Right renal pelvis (tissue), 4 donors: ENCODE measurements around the gene PNP. TPM values are rescaled to one million over a fixed set of nuclear protein-coding genes. Genes with fewer than 3 reads are reported as not detected.
A peak's percentile ranks its signal among the peaks of the same experiment; 100 is the strongest.
"Not testable (repeated sequence)": the region's sequence is repeated elsewhere in the genome, so short reads cannot be mapped to it uniquely, and the experiment has no call there.

ENCODE experiments used
- DNase-seq, 4 donors: peaks; one replicate each; pipeline ENCODE4 v3.0.0-alpha.2; 2013; ENCODE audit warnings: low read depth in 4 of 4, low spot score in 3 of 4, missing footprints in 1 of 4
- polyA plus RNA-seq, 4 donors: library from polyadenylated mRNA; unstranded; fragments of 120-200 nt; gene quantifications; one replicate each; pipeline ENCODE4 v1.2.1, GENCODE V29; 2013; ENCODE audit not compliant: insufficient read length in 4 of 4

PNP gene
- polyA plus RNA-seq, 4 donors: 58.0 to 95.0 (median 65.5) TPM

DNA sequence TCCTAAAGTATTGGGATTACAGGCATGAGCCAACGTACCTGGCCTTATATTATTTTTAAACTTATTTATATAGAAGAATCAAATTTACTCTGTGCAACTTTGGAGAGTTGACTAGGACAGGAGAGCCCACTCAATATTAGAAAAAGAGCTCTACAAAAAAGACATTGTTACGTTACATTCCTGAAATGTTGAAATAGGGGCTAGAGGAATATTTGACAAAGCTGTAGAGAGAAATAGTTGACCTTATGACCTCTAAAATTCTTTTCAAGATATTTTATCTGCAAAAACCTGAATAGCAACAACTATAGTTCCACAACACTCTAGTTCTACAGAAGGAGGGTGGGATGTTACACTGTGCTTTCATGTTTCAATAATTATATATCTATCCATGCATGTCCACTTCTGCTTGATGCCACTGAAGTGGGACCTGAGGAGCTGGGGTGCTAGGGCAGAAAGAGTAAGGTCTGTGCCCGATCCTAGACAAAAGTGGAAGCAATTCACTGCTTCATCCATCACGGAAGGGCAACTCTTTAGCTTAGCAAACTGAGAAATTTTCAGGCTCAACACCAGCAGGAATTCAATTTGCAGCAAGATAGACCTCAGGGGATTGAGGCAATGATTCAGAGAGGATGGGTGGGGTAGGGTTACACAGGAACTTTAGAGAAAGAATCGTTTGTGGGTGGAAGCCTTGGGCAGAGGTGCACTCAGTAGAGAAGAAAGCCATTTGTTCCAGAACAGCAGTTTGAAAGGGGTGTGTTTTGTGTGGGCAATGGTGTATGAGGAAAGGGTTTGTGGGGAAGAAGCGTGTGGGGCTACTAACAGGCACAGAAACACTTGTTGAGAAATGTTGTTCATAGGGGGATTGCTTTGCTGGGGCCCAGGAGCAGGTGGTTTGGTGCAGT is 20.1 kb downstream of the PNP start:
- peak in 1 of 4 donors; percentile 14 for DNase-seq

DNA sequence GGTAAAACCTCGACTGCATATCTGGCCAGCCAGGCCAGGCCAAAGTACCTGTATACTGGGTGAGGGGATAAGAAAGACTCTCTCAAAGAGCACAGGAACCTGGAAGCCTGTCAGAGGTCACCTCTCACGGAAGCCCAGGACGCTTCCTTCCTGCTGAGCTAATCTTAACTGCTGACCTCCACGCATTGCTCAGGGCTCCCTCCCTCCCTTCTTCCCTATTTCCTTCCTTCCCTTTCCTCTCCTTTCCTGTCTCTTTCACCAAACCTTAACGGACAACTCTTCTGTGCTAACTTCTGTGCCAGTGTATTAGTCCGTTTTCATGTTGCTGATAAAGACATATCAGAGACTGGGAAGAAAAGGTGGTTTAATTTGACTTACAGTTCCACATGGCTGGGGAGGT is 21.4 kb downstream of the PNP start:
- no peak for DNase-seq

DNA sequence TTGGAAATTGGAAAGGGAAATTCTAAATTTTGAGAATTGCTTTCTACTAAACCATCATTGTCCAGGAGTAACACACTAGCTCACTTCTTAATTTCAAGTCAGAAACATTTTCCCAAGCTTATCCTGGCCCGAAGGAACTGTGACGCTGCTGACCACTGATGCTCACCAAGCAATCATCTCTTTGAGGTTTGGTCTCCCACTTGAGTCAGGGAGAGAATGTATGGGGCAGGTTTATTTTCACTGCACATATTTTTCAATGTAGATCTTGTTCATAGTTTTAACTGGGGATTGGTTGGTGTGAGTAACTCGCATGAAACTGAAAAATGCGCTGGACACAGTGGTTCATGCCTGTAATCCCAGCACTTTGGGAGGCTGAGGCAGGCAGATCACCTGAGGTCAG is 23.3 kb downstream of the PNP start:
- no peak for DNase-seq

DNA sequence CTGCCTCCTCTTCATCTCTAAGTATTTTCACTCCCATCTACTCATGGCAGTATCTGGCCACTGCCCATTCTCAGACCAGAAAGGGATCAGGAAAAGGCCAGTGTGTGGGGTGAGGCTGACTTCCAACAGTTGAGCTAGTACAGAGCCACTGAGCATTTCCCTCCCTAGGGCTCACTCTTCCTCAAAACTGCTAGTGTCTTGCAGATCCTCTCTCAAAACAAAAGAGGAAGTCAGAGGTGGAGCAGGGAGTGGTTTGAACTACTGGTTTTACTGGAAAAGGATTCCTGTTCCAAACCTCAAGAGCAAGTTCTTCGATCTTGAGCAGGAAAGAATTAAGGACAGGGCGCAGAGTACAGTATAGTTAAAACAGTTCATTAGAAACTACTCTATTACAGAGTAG is 24.4 kb downstream of the PNP start:
- no peak for DNase-seq

DNA sequence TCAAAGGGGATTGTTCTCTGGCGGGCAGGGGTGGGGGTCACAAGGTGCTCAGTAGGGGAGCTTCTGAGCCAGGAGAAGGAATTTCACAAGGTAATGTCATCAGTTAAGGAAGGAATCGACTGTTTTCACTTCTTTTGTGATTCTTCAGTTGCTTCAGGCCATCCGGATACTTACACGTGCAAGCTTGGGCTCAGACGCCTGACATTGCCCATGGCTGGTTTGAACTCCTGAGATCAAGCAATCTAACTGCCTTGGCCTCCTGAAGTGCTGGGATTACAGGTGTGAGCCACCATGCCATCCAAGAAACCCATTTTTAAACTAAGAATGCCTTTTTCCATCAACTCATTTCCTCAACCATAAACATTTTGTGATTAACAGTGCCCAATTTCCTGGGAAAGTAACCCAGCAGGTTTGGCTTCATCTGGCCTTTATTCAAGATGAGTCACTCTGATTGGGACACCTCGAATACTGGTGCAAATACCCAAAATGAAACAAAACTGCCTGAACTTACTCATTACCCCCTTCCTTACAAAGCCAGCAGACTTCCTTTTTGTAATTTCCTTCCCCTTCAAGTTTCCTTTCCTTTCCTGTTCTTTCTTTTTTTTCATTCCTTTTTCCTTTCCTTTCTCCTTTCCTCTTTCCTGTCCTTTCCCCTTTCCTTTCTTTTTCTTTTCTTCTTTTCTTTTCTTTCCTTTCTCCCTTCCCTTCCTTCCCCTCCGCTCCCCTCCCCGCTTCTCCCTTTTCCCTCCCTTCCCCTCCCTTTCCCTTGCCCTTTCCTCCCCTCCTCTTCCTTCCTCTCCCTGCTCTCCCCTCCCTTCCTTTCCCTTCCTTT is 25.9 kb downstream of the PNP start:
- DNase-seq: no peak

DNA sequence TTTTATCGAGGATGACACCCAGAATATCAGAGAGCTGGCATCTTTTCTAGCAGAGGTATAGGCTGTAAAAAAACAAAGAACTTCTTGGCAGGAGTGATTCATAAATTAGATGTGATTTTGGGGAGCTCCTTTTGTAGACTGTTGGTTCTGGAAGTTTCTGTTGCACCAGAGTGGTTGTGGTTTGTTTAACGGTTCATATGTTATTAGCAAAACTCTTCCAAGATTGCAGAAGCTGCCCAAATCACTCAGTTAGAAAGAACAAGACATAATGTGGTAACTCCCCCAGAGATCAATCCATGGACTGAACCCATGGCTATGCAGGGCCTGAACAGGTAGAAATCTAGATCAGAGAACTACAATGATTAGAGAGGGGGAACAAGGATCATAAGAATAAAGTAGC is 29.4 kb downstream of the PNP start:
- no peak for DNase-seq

DNA sequence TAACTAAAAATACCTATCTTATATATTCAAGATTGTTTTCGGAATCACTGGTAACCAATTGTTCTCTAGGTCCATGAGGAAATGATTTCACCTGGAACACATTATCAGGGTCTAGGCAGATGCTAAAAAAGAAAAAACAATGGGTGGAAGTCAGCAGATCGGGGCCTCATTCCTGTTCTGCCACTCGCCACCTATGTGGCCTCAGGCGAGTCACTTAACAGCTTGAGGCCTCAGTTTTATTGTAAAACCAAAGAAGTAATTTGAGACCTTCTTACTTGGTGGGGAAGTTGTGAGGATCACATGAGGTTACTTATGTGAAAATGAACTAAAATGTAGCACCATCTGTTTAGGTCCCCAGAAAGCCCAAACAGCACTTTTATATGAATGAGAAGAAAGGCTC is 29.9 kb downstream of the PNP start:
- no peak for DNase-seq

DNA sequence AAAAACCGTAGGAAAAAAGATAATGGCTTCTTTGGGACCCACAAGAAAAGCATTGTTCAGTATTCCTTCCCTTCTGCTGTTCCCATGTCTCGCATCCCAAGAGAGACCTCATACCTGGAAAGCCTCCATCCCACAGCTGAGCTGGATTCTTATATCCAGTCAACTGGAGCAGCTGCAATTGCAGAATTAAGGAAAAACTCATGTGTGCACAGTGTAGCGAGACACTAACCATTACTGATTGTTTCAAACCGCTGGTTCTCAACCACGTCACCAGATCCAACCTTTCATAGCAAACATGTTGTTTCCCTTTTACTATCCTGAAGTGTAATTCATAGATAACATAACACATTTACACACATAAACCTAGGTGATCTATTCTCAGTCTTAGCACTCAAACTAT is 30.7 kb downstream of the PNP start:
- DNase-seq: no peak

DNA sequence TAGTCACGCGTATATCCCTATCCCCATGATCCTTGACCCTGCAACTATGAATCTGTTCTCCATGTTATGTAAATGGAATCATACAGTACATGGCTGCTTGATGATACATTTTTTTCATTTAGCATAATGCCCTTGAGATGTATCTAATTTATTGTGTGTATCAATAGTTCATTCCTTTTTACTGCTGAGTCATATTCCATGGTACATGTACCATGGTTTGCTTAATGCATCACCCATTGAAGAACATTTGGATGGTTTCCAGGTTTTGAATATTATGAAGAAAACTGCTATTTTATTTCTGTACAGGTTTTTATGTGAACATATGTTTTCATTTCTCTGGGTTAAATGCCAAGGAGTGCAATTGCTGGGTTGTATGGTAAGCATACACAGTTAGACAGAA is 32.1 kb downstream of the PNP start:
- DNase-seq: no peak

DNA sequence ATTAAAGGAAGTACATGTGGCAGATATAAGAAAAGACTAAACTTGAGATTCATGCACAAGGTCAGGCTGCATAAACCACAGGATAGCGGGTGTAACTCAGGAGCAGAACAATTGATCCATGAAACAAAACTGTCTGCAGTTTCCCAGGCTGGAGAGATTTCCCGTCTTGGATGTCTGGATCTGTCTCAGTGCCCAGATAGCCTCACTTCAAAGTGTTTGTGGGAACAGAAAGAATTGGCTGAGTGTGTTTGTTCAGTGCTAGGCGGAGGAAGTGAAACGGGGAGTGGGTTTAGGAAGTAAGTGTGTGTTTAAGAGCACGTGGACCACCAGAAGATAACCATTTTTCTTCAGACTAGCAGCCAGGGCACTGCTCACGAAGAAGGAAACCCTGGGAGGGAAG is 34.7 kb downstream of the PNP start:
- no peak for DNase-seq

DNA sequence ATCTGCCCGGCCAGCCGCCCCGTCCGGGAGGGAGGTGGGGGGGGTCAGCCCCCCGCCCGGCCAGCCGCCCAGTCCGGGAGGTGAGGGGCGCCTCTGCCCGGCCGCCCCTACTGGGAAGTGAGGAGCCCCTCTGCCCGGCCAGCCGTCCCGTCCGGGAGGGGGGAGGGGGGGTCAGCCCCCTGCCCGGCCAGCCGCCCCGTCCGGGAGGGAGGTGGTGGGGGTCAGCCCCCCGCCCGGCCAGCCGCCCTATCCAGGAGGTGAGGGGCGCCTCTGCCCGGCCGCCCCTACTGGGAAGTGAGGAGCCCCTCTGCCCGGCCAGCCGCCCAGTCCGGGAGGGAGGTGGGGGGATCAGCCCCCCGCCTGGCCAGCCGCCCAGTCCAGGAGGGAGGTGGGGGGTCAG is 37.1 kb downstream of the PNP start:
- DNase-seq: not testable (repeated sequence)

DNA sequence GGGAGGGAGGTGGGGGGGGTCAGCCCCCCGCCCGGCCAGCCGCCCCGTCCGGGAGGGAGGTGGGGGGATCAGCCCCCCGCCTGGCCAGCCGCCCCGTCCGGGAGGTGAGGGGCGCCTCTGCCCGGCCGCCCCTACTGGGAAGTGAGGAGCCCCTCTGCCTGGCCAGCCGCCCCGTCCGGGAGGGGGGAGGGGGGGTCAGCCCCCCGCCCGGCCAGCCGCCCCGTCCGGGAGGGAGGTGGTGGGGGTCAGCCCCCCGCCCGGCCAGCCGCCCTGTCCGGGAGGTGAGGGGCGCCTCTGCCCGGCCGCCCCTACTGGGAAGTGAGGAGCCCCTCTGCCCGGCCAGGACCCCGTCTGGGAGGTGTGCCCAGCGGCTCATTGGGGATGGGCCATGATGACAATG is 37.5 kb downstream of the PNP start:
- DNase-seq: not testable (repeated sequence)

DNA sequence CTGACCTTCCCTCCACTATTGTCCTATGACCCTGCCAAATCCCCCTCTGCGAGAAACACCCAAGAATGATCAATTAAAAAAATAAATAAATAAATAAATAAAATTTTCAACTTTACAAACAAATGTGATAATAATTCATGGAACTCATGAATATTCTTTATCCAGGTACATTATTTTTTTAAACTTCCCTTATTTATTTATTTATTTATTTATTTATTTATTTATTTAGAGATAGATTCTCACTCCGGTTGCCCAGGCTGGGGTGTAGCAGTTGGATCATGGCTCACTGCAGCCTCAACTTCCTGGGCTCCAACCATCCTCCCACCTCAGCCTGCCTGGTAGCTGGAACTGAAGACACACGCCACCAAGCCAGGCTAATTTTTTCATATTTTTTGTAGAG is 38.3 kb downstream of the PNP start:
- not testable (repeated sequence) for DNase-seq

DNA sequence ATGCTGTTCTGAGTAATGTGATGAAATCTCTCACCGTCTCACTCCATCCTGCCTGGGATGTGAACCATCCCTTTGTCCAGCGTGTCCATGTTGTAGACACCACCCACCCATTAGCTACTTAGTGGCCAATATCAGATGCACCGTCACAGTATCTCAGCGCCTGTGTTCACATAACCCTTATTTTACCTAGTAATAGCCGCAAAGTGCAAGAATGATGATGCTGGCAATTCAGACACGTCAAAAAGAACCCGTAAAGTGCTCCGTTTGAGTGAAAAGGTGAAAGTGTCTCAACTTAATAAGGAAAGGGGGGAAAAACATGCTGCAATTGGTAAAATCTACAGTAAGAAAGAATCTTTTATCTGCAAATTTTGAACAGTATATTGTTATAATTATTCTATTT is 39.2 kb downstream of the PNP start:
- no peak for DNase-seq

DNA sequence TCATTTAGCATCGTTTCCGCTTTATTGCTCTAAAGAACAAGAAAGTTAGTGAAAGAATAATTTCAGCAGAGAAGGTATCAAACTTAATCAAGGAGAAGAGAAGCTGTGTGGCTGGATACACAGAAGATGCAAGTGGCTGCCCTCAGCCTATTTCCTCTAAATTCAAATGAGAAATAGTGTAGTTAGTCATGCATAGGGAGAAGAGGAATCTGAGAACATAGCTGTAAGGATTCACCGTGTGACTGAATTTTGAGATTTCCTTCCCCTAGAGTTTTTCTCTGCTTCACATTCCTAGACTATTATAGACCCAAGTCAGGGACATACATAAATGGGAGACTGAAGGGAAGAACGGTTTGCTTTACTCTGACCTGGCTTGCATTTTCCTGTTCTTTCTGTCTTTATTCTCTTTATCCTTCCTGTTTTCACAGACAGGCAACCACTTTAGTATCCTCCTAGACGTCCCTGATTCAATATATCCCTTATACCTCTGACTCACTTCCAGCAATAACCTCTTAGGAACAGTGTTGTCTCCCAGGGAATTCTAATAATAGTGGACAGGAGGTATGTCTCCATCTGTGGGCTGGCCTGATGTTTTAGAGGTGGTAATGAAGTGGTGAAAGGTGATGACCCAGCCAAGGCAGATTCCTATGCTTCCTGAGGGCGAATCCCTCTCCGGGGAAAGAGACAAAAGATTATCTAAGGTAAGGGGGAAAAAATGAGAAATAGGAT is 43.1 kb downstream of the PNP start:
- DNase-seq: no peak

DNA sequence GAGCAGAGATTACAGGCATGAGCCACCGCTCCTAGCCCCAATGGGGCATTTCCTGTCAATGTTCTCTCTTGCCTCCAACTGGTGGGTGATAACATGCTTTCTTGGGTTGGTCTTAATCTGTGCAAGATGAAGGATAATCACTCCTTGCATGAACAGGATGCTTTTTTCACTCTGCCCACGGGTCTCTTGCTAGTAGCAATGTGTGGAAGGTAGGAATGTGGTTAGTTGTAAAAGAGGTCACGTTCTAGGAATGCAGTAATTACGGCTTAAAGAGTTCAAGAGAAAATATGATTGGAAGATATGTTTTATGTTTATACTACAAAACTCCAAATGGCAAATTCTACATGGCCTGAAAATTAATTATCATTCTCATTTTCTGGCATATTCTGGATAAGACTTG is 46.6 kb downstream of the PNP start:
- DNase-seq: no peak

DNA sequence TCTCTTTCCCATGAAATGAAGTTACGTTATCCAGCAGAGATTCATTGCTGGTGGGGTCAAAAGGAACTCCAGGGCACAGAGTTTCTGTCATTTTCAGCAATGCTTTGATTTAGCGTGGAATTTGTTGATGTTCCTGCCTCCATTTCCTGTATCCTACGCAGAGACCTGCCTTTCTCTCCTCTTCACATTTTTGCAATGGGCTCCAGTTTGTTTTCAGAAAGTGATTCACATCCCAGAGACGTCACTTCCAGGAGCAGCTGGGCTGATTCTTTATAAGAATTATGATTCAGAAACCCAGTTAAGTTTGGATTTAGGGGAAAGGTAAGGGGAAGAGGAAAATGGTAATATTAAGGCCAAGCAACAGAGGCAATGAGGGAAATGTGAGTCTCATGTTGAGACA is 47.7 kb downstream of the PNP start:
- no peak for DNase-seq

DNA sequence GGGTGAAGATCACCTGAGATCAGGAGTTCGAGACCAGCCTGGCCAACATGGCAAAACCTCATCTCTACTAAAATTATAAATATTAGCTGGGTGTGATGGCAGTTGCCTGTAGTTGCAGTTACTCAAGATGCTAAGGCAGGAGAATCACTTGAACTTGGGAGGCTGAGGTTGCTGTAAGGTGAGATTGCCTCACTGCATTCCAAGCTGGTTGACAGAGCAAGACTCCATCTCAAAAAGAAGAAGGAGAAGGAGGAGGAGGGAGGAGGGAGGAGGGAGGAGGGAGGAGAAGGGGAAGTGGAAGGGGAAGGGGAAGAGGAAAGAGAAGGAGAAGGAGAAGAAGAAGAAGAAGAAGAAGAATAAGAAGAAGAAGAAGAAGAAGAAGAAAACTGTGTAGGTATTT is 53.1 kb downstream of the PNP start:
- DNase-seq: no peak

DNA sequence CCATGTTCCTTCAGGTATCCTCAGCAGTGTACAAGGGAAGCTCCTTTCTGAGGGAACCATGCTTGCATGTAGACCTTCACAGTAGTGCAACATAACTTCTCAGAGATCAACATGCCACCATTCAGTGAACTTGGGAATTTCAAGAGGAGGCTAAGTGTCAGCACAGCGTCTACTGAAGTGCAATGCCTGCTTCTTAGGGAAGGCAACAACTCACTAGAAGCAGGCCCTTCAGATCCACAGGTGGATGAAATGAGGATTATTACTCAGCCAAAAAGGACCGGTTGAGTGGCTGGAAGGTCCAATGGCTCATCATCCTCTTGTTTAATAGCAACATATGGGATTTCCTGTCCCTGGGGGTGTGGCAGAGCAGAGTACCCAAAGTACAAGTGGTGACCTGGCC is 54.8 kb downstream of the PNP start:
- no peak for DNase-seq
